AG09309 (cell line): Measurements from ENCODE around the gene ERN2.

Experiments
- DNase-seq: peaks from one replicate; pipeline ENCODE4 v3.0.0-alpha.2; 2010; ENCODE audit warnings: low read depth
- H3K4me3 ChIP-seq: 2 replicates; pipeline ENCODE4 v1.5.1; 2011; ENCODE audit warnings: mild to moderate bottlenecking, low read depth, low read length, moderate library complexity; ENCODE audit not compliant: control insufficient read depth
- CTCF ChIP-seq: IDR thresholded peaks from 2 replicates; pipeline ENCODE4 v1.5.1; 2011; ENCODE audit warnings: mild to moderate bottlenecking, low read depth, low read length, inconsistent platforms; ENCODE audit not compliant: insufficient read depth, control insufficient read depth; ENCODE audit errors: missing control alignments

Gene ERN2

DNA sequence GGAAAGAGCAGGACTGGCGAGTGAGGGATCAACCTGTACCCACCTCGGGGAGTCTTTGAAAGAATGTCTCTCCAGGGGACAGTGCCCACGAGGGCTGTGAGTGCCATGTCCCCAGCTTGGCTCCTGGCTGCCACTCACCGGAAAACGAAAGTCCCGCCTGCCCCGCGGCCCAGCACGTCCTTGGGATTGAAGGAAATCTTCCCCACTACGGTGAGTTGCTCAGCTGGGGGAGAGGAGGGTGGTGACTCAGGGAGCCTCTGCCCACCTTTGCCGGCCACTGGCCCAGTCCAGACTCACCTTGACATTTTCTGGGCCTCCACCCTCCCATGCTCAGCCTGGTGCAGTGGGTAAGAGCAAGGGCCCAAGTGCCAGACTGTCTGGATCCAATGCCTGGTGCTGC, 17.3 kb downstream of the ERN2 start:
- DNase-seq, result no peak
- H3K4me3 ChIP-seq, result no peak overlapping the region
- TF ChIP-seq CTCF, result no peak

GRCh38 chr16:23694644-23695373, 18.2 kb downstream of the ERN2 start:
- DNase-seq, result no peak
- peak overlapping the region; percentile 12 for H3K4me3 ChIP-seq
- TF ChIP-seq CTCF, result no peak

- no peak overlapping the region for H3K4me3 ChIP-seq
- no peak for TF ChIP-seq CTCF
- no peak for DNase-seq
These were observed 18.8 kb downstream of the ERN2 start for GRCh38 chr16:23694265-23694643.

- no peak for DNase-seq
- TF ChIP-seq CTCF, result no peak
- no peak overlapping the region for H3K4me3 ChIP-seq
These were observed 20.7 kb downstream of the ERN2 start for GRCh38 chr16:23692190-23692837.

DNA sequence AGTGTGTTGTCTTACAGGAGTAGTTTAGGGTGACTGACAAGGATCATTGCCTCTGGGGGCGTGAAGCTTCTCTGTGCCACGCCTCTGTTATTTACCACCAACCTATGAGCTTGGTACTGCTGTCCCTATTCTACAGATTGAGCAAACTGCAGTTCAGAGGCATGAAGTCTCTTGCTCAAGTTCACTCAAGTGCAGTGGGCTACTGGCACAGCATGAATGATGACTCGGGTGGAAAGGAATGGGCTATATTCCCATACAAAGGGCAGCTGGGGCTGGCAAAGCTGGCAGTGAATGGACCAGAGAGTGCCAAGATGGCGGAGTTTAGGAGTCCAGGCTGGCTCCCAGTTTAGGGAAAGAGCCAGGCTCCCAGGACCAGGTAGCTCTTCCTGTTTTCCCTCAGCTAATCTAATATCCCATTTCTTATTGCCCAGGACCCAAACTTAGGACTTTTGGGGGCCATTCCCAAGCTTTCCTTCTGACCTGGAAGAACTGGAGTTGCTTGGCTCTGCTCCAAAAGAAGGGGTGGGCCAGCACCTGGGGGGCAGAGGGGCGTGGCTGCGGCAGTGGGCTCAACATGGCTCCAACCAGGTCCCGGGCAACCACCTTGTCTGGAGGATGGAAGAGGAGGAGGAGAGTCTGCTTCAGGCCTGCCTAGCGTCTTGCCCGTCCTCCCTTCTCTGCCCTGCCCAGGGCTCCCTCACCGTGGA, 21.4 kb downstream of the ERN2 start:
- H3K4me3 ChIP-seq, result no peak overlapping the region
- TF ChIP-seq CTCF, result no peak
- DNase-seq, result no peak

GRCh38 chr16:23690771-23691482, 22.1 kb downstream of the ERN2 start:
- H3K4me3 ChIP-seq, result no peak overlapping the region
- DNase-seq, result no peak
- no peak for TF ChIP-seq CTCF
